ENCODE measurements around the gene DEPDC1B.

DNA sequence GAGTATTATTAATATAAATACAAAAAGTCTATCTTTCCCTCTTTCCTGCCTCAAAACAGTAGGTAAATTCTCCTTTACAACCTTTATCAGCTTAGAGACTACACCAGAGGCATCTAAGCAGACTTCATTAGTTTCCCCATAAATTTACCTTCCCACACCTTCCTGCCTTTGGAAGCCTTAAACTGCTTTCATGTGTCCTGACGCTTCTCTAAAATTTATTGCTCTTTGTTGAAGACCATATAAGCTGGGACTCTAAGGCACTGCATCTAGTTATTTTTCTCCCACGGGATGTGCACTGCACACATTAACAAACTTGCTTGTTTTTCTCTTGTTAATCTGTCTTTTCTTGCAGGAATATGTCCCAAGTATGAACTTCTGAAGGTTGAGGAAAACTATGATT, 51.8 kb downstream of the DEPDC1B start:
- TF ChIP-seq RFX5 (IDR thresholded peaks at IDR 0.05; ENCODE audit: low read depth, low read length) (no peak), MAZ (IDR thresholded peaks at IDR 0.05; ENCODE audit: borderline replicate concordance, low read depth, low read length) (no peak), CHD1 (IDR thresholded peaks at IDR 0.05; ENCODE audit: low read depth, low read length) (no peak), POLR2A (IDR thresholded peaks at IDR 0.05; ENCODE audit: low read depth, low read length) (no peak)
- TF ChIP-seq, protein P1, sequence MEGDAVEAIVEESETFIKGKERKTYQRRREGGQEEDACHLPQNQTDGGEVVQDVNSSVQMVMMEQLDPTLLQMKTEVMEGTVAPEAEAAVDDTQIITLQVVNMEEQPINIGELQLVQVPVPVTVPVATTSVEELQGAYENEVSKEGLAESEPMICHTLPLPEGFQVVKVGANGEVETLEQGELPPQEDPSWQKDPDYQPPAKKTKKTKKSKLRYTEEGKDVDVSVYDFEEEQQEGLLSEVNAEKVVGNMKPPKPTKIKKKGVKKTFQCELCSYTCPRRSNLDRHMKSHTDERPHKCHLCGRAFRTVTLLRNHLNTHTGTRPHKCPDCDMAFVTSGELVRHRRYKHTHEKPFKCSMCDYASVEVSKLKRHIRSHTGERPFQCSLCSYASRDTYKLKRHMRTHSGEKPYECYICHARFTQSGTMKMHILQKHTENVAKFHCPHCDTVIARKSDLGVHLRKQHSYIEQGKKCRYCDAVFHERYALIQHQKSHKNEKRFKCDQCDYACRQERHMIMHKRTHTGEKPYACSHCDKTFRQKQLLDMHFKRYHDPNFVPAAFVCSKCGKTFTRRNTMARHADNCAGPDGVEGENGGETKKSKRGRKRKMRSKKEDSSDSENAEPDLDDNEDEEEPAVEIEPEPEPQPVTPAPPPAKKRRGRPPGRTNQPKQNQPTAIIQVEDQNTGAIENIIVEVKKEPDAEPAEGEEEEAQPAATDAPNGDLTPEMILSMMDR (conservative IDR thresholded peaks at IDR 0.05; ENCODE audit: low read depth, low read length), result no peak

Data from IMR-90 (cell line).